GM18909 (cell line): Measurements from ENCODE around the gene UBL7.
"Not testable (repeated sequence)": the region's sequence is repeated elsewhere in the genome, so short reads cannot be mapped to it uniquely, and the experiment has no call there.

Experiments used
- ATAC-seq: cut with Tn5 transposase; IDR thresholded peaks from one replicate; pipeline ENCODE4 v1.9.1; 2021; ENCODE audit warnings: mild to moderate bottlenecking; ENCODE audit not compliant: unreplicated experiment, poor library complexity

UBL7 gene

DNA sequence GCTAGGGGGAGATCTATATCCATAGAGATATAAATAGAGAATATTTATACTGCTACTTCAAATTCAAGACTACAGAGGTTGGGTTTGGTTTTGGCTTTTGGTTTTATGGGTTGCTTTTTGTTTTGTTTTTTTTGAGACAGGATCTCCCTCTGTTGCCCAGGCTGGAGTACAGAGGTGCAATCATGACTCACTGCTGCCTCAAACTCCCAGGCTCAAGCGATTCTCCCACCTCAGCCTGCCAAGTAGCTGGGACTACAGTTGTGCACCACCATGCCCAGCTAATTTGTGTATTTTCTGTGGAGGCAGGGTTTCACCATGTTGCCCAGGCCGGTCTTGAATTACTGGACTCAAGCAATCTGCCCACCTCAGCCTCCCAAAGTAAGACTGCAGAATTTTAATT lies 3.9 kb upstream of the UBL7 start:
- no peak for ATAC-seq

- no peak for ATAC-seq
Observed at GRCh38 chr15:74464216-74464615, 3.3 kb upstream of the UBL7 start.

- no peak for ATAC-seq
Observed at GRCh38 chr15:74463634-74464033, 2.7 kb upstream of the UBL7 start.

DNA sequence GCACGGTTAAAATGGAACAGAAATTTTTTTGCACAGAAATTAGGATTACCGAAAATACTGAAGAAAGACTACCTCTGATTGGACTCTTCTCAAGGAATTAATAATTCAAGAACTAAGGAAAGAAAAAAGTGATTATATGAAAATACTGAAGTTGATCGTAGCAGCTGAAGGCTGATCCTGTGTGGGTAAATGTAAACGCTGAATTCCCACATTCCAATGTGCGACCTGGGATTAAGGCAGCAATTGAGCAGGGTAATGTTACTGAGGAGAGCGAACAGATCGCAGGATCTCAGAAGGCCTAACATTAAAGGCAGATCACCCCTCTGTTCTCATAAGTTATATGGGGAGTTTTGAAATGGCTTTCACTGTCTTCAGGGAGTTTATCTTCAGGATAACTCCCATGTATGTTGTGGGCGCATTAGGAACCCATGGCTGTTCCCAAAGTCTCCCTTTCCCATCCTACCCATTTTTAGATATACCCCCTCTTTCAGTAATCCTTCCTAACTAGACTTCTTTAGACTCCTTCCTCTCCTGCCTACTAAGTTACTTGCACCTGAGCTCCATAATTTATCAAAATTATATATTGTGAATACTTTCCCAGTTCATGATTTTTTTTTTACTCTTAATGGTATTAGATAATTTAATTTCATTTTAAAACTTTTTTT lies 1.0 kb upstream of the UBL7 start:
- no peak for ATAC-seq

GRCh38 chr15:74460298-74460697 lies 662 bp downstream of the UBL7 start:
- ATAC-seq, result peak; percentile 4

DNA sequence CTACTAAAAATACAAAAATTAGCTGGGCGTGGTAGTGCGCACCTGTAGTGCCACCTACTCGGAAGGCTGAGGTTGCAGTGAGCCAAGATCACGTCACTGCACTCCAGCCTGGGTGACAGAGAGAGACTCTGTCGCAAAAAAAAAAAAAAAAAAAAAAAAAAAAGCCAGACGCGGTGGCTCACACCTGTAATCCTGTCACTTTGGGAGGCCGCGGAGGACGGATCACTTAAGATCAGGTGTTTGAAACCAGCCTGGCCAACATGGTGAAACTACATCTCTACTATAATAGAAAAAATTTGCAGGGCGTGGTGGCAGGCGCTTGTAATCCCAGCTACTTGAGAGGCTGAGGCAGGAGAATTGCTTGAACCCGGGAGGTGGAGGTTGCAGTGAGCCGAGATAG lies 1.2 kb downstream of the UBL7 start:
- not testable (repeated sequence) for ATAC-seq

GRCh38 chr15:74458473-74458872 lies 2.5 kb downstream of the UBL7 start:
- ATAC-seq, result no peak

- ATAC-seq, result not testable (repeated sequence)
Observed at GRCh38 chr15:74457036-74457435, 3.9 kb downstream of the UBL7 start.

DNA sequence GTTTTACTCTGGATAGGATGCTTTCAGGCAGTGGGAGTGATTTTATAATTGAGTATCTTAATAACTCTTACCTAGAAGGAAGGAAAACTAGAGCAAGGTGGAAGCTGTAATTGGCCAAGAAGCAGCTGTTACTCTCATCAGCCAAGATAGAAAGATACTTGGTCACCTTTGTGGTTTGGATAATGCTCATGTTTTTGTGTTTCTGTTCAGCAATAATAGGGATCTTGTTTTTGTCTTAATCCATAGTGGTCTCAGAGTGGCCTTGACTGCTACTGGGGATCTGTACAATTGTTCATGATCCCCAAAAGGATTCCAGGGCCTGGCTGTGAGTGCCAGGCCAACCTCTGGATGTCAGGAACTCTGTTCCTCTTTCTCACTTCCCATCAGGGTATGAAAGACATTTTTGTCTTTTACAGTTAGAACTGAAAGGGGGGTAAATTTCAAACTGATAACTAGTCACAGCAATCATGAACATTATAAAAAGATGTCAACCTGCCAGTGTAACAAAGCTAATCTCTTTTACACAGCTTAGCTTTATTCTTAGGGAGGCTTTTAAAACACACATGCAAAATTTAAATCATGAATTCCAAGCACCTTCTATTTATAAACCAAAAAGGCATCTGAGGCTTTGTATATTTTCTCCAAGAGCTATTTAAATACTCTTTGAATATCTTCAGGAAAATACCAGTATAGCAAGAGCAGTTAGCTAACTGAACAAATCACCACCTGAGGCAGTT lies 6.0 kb downstream of the UBL7 start:
- no peak for ATAC-seq

- ATAC-seq, result no peak
Observed at GRCh38 chr15:74453925-74454763, 6.8 kb downstream of the UBL7 start.

DNA sequence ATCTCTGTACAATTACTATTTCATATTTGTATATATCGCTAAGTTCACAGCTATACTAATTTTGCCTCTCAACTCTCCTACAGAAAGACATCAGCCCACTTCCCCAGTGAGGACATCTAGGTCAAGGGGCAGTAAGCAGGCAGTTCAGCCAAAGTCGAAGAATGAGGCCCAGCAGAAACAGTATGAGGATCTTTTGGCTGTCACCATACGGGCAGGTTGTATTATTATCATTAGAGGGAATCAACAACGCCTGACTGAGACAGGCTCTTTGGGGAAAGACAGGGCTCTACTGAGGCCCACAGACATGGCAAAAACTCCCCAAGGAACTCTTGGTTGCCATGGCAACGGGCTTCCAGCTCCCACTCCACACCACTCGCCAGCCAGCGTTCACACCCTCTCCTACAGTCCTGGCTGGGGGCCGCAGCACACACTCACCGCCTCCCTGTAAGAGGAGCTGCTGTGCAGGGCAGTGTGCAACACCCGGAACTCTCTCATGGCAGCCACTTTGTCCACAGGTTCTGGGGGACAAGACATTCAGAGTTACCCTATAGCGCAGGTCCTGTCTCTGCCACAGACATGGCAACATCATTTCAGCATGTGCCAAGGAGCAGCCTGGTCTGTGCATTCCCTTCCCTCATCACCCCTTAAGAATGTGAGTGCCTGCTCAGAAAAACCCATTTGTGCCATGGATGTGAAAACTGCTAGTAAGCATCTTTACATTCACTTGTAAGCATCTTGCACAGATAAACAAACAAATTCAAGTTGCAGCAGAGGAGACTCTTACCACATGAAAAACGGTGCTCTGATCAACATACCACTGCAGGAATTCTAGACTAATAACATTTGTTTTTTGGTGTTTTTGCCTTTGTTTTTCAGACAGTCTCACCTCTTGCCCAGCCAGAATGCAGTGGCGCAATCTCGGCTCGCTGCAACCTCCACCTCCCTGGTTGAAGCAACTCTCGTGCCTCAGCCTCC lies 8.8 kb downstream of the UBL7 start:
- no peak for ATAC-seq

- no peak for ATAC-seq
Observed at GRCh38 chr15:74451322-74451721, 9.6 kb downstream of the UBL7 start.

- no peak for ATAC-seq
Observed at GRCh38 chr15:74449643-74450205, 11.2 kb downstream of the UBL7 start.

- no peak for ATAC-seq
Observed at GRCh38 chr15:74449095-74449494, 11.9 kb downstream of the UBL7 start.

GRCh38 chr15:74445816-74446763 lies 14.9 kb downstream of the UBL7 start:
- ATAC-seq, result no peak

GRCh38 chr15:74444106-74445062 lies 16.6 kb downstream of the UBL7 start:
- no peak for ATAC-seq

GRCh38 chr15:74443100-74443909 lies 17.7 kb downstream of the UBL7 start:
- no peak for ATAC-seq
